ENCODE data around the gene ISCA1. TPM values are rescaled to one million over a fixed set of nuclear protein-coding genes. Genes with fewer than 3 reads are reported as not detected.

ISCA1 gene
- total and polyA plus RNA-seq, 3 donors from 2014 or later: 40.9 to 66.2 (median 48.3) TPM

Small RNA genes lying within 50 kb of the gene (small RNA-seq; reads per million reads assigned to genes)
- gene AL137849.1 (0 reads per million in 2 donors), gene RN7SKP264 (0 reads per million in 2 donors)

Other genes with a start within 250 kb of the ISCA1 start
- gene GOLM1, start 183.0 kb downstream of the ISCA1 start, total RNA-seq: 10 to 100 TPM; 28.3 to 29.3 TPM
- gene GOLM1, start 183.0 kb downstream of the ISCA1 start, polyA plus RNA-seq (ENCODE audit: insufficient read depth, low read depth, low replicate concordance): 37.0 TPM
- gene C9orf153, start 22.9 kb downstream of the ISCA1 start, total RNA-seq: 10 to 100 TPM in 1 of 2 donors, 1 to 10 TPM in 1; 5.0 to 10.2 TPM
- 24.4 TPM for gene C9orf153, start 22.9 kb downstream of the ISCA1 start, polyA plus RNA-seq (ENCODE audit: insufficient read depth, low read depth, low replicate concordance)
- 10 to 100 TPM; 40.0 to 53.4 TPM for gene TUT7, start 71.9 kb upstream of the ISCA1 start, total RNA-seq
- 18.7 TPM for gene TUT7, start 71.9 kb upstream of the ISCA1 start, polyA plus RNA-seq (ENCODE audit: insufficient read depth, low read depth, low replicate concordance)